BJ (cell line): ENCODE data around the gene R3HDM2. TPM values are rescaled to one million over a fixed set of nuclear protein-coding genes. Genes with fewer than 3 reads are reported as not detected.
"Not testable (repeated sequence)": the region's sequence is repeated elsewhere in the genome, so short reads cannot be mapped to it uniquely, and the experiment has no call there.

Experiments used
- CTCF ChIA-PET: fragments of 350-600 bp; formaldehyde crosslinking; extraction: SDS; loops from one replicate; lab custom pipeline; 2021; ENCODE audit warnings: antibody characterized with exemption, inconsistent platforms; lab: Yijun Ruan, JAX
- POLR2A ChIA-PET: fragments of 300-600 bp; sonication (Branson Sonifier 250); formaldehyde crosslinking; extraction: SDS; loops from one replicate; lab custom pipeline; 2021; ENCODE audit warnings: antibody characterized with exemption; lab: Charles Lee
- DNase-seq: peaks from one replicate; pipeline ENCODE4 v3.0.0-alpha.2; 2011; ENCODE audit warnings: low read depth
- H3K27me3 ChIP-seq: 2 replicates; pipeline ENCODE4 v1.6.0; 2011; ENCODE audit warnings: low read length; ENCODE audit not compliant: control insufficient read depth, insufficient read depth
- H3K36me3 ChIP-seq: 2 replicates; pipeline ENCODE4 v1.5.1; 2011; ENCODE audit warnings: low read length; ENCODE audit not compliant: control insufficient read depth, insufficient read depth
- H3K4me3 ChIP-seq: 2 replicates; pipeline ENCODE4 v1.5.1; 2011; ENCODE audit warnings: low read depth, mild to moderate bottlenecking, control low read depth, low read length
- CTCF ChIP-seq: IDR thresholded peaks from 2 replicates; pipeline ENCODE4 v1.5.1; 2011; ENCODE audit warnings: low read depth, mild to moderate bottlenecking, control low read depth, inconsistent platforms, low read length, moderate library complexity; ENCODE audit not compliant: insufficient read depth
- polyA plus RNA-seq: library from polyadenylated mRNA; depleted of rRNA; stranded (reverse); fragments of >200 nt; gene quantifications from 2 replicates; pipeline ENCODE4 v1.2.3, GENCODE V29; 2011

R3HDM2 gene
- polyA plus RNA-seq, 1 experiment: 27.4 TPM

- ChIA-PET CTCF (interaction anchor here (0.8 to 1.2 kb wide), 4 partner anchors 9 to 112 kb away, joined by 3 to 6 read pairs (median 4); no protein-coding TSS in a partner anchor), POLR2A (no interaction called here)
- DNase-seq: no peak
Measured at GRCh38 chr12:57341275-57341990, 89.4 kb downstream of the R3HDM2 start.

DNA sequence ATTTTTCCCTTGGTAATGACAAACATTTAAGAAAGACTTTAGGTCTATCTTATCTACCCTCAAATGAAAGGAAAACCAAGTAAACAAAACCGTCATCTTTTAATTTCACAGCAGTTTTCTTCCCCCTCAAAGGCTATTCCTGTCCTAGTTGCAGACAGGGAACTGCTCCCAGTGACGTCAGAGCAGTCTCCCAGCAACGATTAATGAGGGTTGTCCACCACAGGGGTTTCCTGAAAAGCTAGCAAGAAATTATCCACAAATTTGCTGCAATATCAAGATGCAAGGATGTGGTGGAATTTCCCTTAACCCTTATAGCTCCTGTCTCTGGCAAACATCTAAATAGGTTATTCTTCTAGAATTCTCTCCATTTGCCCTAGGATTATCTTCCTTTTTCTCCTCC lies 90.7 kb downstream of the R3HDM2 start:
- ChIA-PET POLR2A (no interaction called here), CTCF (interaction anchor here (0.6 kb wide), 1 partner anchor 113 kb away, joined by 3 read pairs; no protein-coding TSS in a partner anchor)
- Histone ChIP-seq H3K27me3 (no peaks in the 10 kb centered on the region), H3K36me3 (no peaks in the 10 kb centered on the region), H3K4me3 (no peak overlapping the region)
- TF ChIP-seq CTCF: no peak
- DNase-seq: peak; percentile 35

More at GRCh38 chr12:57341275-57341990, 89.4 kb downstream of the R3HDM2 start:
- H3K27me3 ChIP-seq: no peaks in the 10 kb centered on the region
- H3K36me3 ChIP-seq: no peaks in the 10 kb centered on the region
- H3K4me3 ChIP-seq: no peak overlapping the region
- no peak for TF ChIP-seq CTCF

DNA sequence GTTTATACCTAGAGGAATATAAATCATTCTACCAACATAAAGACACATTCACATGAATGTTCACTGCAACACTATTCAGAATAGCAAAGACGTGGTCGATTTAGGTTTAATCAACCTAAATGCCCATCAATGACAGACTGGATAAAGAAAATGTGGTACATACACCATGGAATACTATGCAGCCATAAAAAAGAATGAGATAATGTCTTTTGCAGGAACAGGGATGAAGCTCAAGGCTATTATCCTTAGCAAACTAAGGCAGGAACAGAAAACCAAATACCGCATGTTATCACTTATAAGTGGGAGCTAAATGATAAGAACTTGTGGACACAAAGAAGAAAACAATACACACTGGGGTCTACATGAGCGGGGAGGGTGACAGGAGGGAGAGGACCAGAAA lies 94.5 kb downstream of the R3HDM2 start:
- H3K36me3 ChIP-seq, H3K4me3 ChIP-seq, H3K27me3 ChIP-seq, DNase-seq, CTCF ChIA-PET, POLR2A ChIA-PET: not testable (repeated sequence)

DNA sequence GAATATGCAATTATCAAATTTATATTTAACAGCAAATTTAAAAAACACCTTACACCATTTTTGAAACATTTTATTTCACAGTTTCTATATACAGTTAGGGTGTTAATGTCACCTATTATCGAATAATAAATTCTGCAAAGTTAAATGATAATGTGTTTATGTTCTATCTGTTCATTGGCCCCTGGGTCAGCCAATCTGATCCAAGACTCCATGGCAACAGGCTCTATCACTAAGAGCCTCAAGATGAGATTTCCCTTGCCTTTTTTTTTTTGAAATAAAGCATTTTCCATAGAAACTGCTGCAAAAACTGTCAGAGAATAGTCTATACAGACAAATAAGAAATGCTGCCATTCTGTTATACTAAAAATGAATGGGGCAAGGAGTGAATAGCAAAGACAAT lies 96.6 kb downstream of the R3HDM2 start:
- Histone ChIP-seq H3K4me3 (no peak overlapping the region), H3K36me3 (no peaks in the 10 kb centered on the region), H3K27me3 (no peaks in the 10 kb centered on the region)
- ChIA-PET POLR2A (interaction anchor here (0.6 kb wide), 1 partner anchor 9 kb away, joined by 3 read pairs; no protein-coding TSS in a partner anchor), CTCF (no interaction called here)
- no peak for DNase-seq
- no peak for TF ChIP-seq CTCF

GRCh38 chr12:57332646-57333312 lies 98.1 kb downstream of the R3HDM2 start:
- ChIA-PET POLR2A (interaction anchor here (0.7 kb wide), 1 partner anchor 23 kb away, joined by 3 read pairs; no protein-coding TSS in a partner anchor), CTCF (interaction anchor here (0.9 to 2.1 kb wide), 4 partner anchors 10 to 122 kb away, joined by 3 to 6 read pairs (median 4); partner anchors contain the start of gene INHBE)
- H3K4me3 ChIP-seq: no peak overlapping the region
- no peaks in the 10 kb centered on the region for H3K36me3 ChIP-seq
- no peak for TF ChIP-seq CTCF
- no peak for DNase-seq
- no peaks in the 10 kb centered on the region for H3K27me3 ChIP-seq
